GM19193 (cell line): Measurements from ENCODE around the gene MRPS18A.

Experiments used
- POLR2A ChIP-seq: IDR thresholded peaks from 4 replicates; pipeline ENCODE4 v1.6.1; 2011; ENCODE audit not compliant: insufficient read depth, insufficient read length; ENCODE audit errors: extremely low read depth

The MRPS18A gene

GRCh38 chr6:43625393-43625992 lies 62.1 kb downstream of the MRPS18A start:
- TF ChIP-seq POLR2A = no peak

GRCh38 chr6:43624786-43625288 lies 62.8 kb downstream of the MRPS18A start:
- no peak for TF ChIP-seq POLR2A

- no peak for TF ChIP-seq POLR2A
Measured at GRCh38 chr6:43623880-43624785, 63.5 kb downstream of the MRPS18A start.

GRCh38 chr6:43622541-43622940 lies 65.0 kb downstream of the MRPS18A start:
- no peak for TF ChIP-seq POLR2A

GRCh38 chr6:43621836-43622180 lies 65.8 kb downstream of the MRPS18A start:
- no peak for TF ChIP-seq POLR2A
